OCI-LY1 (cell line): ENCODE data around the gene HPCAL1.

Source experiments
- CTCF ChIP-seq: fragments of 200-600 bp; sonication (generic), shearing (Covaris generic); IDR thresholded peaks from 2 replicates; pipeline ENCODE4 v1.5.1; 2017; ENCODE audit warnings: mild to moderate bottlenecking, antibody characterized with exemption, low read length, moderate library complexity, mixed read lengths
- EZH2 ChIP-seq: fragments of 200-600 bp; sonication (generic), shearing (Covaris generic); IDR thresholded peaks from 2 replicates; pipeline ENCODE4 v1.8.0; 2017; ENCODE audit warnings: borderline replicate concordance, mixed run types, mild to moderate bottlenecking, antibody characterized with exemption, low read length, moderate library complexity, mixed read lengths

DNA sequence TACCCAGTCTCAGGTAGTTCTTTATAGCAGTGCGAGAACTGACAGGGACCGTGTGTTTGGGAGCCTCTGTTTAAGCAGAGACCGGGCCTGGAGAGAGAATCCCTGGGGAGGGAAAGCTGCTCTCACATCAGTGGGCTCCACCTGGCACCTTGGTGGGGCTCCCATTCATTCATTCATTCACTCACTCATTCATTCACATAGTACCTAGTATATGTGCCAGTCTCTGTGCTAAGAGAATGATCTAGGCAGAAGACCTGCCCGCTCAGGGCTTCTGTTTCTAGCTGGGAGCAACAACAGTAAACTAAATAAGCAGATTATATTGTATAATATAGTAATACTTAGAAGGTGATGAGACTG, 17.8 kb downstream of the HPCAL1 start:
- TF ChIP-seq CTCF (no peak), EZH2 (no peak)
